Measurements from ENCODE around the gene PUDP.
"Not testable (repeated sequence)": the region's sequence is repeated elsewhere in the genome, so short reads cannot be mapped to it uniquely, and the experiment has no call there.

The PUDP gene

DNA sequence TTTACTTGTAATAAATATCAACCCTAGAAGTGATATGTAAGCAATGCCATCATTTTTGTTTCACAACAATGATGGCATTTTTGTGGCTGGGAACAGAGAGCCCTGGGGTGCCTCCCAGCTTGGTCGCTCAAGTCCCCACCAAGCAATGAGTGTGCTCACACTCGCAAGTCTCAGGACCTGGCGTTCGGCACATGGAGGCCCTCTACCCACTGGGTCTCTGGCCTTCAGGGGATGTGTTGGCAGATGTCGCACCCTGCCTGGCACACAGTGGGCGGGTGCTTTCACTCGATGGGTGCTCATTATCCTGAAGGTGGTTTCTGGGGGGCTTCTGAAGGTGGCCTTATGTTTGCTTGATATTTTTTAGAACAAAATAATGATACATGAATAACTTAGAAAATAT lies 75.1 kb downstream of the PUDP start:
- DNase-seq = no peak

DNA sequence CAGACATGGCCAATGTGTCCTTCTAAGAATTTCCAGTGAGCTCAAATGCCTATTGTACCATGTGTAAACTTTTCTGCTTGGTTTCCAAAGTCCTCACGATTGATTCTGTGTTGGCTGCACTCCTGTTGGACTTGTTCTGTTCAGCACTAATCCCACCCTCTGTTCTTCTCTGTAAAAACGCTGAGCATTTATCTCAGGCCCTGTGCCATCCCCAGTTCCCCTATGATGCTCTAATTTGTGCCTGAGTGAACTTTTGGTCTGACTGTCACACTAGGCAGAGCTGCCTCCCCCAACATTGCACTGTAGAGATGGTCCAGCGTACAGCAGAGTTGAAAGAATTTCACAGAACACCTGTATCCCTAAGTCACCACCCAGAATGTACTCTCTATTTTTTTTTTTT lies 76.6 kb downstream of the PUDP start:
- DNase-seq = no peak

DNA sequence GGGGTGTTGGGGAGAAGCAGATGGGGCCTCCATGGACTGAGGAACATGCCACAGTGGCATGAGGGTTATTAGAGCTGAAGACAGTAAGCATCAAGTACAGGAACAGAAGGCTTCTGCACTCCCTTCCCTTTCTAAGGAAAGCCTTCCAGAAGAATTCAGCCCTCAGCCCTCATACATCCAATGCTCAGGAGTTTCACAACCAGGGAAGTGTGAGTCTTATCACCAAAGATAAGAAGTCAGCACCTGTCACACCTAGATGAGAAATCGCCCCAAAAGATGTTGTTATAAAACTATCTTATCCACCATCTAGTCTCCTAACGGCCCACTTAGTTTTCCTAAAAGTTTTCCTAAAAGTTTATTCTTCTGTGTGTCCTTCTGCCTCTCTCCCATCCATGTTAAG lies 78.4 kb downstream of the PUDP start:
- DNase-seq = no peak

DNA sequence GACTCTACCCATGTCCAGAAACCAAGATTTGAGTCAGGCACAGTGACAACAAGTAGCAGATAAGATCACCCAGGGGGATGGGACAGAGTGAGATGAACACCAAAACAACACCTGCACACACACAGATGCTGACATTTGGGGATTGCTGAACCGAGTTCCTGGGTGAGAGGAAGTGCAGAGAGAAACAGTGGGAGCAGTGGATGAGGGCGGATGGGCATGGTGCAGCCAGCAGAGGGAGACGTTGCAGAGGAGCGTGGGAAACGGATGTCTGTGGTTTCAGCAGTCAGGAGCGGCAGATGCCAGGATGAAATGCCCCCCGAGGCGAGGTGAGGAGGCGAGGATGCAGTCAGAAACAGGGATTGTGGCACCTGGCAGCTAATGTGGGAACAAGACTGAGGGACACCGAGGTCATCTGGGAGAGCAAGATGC lies 79.0 kb downstream of the PUDP start:
- DNase-seq = no peak

DNA sequence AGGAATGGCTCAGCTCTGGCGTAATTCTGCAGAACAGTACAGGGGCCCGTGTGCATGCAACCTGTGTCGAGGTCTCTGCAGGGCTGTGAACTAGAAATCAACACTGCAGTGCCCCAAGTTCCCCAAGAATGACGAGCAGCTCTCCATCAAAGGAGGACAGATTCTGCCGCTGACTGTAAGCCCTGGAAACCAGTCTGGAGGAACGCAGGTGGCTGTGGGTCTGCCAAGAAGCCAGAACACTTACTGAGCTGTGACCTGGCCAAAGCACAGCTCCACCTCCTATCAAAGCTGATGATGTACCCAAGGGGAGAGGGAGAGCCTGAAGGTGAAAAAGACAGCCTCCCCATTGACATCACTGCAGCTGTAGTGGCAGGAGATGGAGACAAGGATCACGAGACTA lies 80.7 kb downstream of the PUDP start:
- DNase-seq = no peak

DNA sequence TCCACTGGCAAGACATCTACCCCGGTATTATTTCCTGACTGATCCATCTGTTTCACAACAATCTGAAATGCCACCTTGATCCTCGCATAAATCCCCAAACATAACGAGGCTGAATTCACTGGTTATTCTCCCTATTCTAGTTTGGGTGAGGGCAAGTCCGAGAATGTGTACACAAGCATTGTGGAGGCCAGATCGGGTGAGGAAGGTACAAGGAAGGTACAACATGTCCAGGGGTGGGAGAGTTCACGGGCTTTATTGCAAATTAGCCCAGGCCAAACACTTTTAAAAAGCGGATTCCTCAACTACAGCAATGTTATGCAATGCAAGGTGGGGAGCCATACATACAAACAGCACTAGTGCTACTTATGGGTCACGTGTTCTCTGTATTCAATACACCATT lies 82.5 kb downstream of the PUDP start:
- no peak for DNase-seq

DNA sequence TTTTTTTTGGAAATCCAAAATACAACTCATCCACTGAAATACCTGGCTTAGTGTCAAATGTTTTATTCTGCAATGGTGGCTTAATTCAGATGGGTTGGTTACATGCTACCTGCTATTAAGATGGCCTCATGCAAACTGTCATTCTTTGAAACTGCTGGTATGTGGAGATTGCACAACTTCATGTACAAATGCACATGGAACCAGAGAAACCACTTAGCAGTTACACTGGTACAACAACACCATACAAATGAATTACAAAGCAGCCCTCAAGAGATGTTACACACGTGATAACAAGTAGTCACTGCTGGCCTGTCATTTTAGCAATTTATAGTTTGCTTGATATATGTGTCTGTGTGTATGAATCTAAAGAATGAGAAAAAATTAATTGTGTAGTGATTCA lies 85.0 kb downstream of the PUDP start:
- no peak for DNase-seq

DNA sequence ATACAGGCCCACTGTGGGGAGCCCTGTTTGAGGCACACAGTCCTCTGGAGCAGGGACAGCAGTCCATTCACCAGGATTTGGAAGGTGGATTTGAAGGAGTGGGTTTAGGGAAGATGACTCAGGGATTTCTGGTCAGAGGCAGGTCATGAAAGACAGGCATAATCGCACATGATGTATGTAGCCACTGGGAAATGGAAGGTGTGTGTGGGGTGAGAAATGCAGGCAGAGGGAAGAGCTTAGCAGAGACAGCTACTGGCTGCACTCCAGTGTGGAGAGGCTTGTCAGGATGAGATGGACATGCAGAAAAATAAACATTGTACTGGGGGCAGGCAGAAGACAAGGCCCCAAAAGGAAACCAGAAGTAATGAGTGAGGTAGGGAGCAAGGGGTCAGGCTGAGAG lies 85.7 kb downstream of the PUDP start:
- DNase-seq = no peak

DNA sequence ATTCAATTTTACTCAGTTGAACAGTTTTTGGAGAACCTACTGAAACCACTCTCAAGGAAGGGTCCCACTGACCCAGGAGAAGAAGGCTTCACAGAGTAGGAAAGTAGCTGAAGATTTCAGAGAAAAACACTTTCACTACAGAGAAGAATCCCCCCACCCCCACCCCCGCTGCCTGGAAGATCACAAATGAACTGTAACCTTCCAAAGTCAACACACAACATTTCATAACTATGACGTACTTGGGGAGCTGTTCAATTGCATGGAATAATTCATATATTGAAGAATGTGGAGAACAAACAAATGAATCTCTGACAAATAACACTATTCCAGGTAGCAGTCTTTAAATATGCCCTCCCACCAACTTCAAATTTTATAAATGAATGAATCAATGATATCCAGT lies 86.5 kb downstream of the PUDP start:
- no peak for DNase-seq

DNA sequence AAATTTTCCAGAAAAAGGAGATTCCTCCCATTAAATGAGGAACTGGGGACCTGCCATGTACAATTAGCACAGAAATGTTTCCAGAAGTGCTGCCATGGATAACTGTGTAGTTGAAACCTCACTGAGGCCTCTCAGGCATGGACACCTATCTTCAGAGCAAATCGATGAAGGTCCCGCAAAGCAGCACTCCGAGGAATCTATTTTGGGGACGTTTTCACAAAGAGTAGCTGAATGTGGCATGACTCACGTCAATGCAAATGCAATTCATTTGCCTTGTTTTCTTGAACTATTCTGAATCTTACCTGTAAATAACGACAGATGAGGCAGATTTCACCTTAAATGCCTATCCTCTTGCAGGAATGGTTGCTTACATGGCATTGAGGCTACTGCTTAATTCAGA lies 87.5 kb downstream of the PUDP start:
- DNase-seq = no peak

DNA sequence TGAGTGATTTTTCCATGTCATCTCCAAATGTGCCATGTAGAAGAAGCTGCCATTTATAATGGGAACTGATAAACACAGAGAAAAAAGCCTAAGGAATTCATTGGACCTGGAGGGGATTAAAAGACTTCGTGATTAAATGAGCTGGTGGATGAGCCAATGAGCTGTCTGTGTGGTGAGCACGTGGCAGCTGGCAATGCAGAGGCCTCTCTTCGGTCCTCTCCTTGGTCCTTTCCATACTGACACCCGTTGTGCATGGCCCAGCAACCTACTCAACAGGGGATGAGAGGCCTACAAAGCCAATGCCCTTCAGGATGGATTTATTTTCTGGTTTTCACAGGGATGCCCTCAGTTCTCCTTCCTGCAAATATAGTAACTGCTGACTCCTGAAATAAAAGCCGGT lies 88.1 kb downstream of the PUDP start:
- no peak for DNase-seq

DNA sequence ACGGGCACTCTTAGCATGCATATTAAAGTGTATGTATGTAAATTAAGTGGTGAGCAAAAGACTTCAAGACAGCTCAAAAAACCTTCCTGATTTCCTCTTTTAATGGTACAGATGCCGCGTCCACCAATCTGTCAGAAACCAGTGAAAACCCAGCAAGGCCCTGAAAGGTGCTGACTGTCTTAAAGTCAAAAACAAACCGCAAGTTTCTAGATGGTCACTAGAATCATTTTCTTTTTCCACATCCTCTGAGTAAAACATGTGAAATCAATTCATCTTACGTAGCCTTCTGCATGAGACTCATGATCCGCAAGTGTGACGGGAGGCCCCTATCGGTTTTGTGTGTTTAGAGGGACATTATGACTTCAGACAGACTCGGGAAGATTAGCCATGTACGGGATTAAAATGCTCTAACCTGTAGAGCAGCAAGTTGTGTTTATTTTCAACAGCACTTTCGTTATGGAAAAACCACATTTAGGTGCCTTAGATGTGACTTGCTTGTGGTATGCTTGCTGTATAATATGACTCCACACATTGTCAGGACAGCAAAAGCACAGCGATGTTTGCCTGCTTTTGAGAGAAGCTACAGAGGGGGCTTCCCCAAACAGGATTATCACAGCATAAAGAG lies 88.6 kb downstream of the PUDP start:
- DNase-seq = no peak

DNA sequence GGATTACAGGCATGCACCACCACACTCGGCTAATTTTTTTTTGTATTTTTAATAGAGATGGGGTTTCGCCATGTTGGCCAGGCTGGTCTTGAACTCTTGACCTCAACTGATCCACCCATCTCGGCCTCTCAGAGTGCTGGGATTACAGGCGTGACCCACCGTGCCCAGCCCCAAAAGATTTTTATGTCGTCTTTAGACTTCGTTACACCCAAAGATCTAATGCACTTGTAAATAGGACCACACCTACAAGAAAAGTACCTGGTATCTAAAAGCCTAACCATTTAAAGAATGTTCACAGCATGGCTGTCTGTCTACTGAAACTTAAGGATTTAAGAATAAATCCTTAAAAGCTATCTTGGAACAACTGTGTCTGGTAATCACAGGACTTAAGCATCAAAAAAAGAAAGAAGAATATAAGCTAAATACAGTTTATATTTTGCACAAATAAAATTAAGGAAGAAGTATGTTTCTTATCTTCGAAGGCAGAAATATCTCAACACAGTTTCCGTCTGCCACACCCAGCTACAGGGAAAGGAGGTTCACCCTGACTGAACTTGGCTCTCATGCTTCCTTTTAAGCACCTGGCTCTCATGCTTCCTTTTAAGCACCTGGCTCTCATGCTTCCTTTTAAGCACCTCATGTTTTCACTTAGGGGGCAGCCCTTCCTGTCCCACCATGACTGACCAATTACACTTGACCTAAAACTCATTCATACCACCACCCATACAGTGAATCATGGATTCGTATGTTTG lies 92.4 kb downstream of the PUDP start:
- no peak for DNase-seq

DNA sequence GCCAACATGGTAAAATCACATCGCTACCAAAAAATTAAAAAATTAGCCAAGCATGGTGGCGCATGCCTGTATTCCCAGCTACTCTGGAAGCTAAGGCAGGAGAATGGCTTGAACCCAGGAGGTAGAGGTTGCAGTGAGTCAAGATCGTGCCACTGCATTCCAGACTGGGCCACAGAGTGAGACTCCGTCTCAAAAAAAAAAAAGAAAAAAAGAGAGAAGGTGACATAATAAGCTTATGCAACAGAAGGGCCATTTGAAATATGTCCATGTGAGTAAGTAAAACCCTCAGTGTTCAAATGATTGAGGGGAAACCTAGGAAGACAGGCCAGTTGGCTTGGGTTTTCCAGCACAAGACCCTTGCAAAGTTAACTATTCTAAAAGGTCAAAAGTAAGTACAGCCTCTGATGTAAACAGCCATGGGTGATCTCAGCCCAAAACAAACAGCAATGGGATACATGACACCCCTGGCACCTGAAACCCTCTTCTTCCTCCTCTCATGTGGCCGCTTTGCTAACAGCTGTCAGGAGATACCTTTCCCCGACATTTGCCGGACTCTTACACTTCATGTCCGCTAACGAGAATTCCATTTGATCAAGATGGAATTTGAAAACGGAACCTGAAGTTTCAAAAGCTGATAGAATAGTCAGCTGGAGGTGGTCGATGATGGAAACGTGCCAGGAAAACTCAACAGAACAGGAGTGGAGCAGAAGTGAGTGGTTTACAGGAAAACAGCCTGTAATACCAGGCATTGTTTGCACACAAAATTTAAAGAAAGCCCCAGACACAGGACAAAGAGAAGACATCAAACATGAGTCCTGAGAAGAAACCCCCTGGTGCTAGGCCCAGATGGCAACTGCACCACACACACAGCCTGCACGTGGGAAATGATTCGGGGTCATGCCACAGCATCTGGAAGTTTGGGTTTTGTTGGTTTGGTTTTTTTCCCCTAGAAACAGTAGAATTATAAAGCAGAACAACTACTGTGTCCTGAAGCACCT lies 93.4 kb downstream of the PUDP start:
- no peak for DNase-seq

DNA sequence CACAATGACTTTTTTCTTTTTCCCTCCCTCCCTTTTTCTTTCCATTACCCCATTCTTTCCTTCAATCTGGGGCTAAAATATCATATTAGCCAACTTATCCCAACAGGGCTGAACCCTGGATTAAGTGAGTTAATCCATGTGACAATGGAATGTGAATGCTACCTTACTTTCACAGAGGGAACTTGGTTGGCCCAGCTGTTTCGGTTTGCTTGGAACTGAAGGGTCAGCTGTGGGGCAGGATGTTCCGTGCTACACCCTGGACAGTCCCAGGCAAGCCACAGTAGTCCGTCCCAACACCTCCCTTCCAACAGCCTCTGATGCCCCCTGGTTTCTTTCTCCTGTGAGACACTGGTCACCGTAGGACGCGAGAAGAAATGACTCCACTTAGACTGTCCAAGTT lies 95.4 kb downstream of the PUDP start:
- DNase-seq = no peak

DNA sequence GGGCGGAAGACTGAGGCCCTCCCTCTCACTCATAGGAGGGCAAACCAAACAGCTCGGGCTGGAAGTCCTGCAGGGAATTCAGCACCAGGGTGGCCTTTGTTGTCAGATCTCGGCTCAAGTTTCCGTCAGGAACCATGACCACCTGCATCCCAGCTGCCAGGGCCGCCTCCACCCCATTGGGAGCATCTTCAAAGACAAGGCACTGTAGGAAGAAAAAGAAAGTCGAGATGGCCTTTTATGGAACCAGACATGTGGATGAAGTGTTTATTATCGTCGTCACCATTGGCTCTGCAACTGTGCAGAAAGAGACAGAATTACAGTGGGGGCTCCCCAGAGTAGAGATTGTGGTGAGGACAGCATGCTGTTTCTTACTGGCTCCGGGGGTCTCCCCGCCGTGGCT lies 97.7 kb downstream of the PUDP start:
- no peak for DNase-seq

DNA sequence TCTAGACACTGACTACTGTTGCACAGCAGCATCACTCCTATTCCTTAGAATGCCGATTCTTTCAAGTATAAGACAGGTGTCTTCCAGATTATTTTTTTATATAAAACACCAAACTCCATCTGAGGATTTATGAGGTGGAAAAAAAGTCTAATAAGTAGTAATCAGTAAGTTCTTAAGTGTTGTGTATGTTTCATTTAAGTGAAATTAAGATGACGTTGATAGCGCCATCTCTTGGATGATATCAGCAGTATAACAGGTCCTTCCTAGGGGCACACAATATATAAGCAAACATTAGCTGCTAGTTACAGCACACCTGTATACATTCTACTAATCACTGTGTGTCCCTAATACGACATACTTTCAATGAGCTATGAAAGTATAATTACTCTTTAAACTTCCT lies 100.0 kb downstream of the PUDP start:
- DNase-seq = no peak

DNA sequence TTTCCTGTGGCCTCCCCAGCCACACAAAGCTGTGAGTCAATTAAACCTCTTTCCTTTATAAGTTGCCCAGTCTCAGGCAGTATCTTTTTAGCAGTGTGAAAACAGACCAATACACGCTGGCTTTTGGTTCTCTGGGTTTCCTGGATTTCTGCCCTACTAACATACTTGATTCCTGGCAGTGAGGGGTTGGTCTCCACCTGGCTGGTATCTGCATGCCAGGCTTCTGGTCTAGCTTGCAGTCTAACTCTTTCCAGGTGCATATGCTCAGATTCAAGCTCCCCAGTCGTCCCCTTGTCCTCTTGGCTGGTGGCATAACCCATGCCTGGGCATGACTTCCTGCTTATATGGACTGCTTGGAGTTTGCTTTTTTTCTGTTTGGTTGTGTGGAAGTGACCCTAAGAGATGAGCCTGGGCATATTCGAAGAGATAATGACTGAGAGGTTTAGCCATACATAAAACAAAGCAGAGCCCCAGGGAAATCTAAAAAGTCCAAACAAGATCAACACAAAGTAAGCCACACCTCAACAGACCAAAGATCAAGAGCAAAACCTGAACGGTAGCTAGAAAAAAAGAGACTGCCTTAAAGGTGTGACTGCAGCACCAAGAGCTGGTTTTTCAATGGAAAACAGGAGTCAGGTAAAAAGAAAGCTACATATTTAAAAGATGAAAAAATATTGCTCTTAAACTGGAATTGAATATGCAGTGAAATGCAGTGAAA lies 102.6 kb downstream of the PUDP start:
- DNase-seq = no peak

DNA sequence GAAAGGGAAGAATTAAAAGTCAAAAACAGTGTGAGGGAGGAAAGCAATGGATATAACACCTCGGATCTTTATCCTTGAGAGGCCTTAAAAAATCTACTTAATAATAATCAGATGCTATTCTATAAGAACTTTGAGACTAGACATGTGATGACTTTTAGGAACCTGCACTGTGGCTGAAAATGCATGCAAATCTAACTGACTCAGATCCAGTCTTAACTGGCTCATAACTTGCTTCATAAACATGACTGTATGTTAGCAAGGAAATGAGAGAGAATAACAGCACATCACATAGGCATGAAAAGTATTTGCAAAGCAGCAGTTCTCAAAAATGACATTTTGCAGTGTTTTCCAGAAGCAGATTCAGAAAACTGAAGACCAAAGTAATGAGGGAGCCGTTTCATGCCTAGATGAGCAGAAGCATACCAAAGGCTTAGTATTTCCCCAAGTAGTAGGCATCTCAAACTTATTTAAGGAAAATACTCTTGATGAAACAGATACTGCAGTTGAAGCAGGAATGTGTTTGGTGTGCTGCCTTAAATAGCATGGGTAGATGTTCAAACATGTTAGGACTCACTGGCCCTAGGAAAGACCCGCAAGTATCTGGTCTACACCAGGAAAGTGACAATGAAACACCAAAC lies 104.0 kb downstream of the PUDP start:
- not testable (repeated sequence) for DNase-seq

DNA sequence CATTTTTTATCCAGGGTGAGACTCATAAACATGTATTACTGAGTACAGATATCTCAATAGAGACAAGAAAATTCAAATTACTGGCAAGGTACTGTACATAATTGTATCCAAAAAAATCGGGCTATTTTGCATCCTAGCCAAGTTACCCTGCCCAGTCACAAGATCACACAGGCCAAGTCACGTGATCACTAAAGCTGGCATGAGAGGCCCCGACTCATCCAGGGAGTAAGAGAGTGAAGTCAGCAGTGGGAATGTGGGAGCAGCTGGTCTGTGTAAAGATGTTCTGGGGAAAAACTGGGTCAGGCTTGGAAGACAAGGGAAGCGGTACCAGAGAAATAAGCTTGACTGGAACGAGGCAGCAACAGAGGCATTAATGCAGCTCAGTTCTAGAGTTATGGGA lies 119.7 kb downstream of the PUDP start:
- DNase-seq = no peak

DNA sequence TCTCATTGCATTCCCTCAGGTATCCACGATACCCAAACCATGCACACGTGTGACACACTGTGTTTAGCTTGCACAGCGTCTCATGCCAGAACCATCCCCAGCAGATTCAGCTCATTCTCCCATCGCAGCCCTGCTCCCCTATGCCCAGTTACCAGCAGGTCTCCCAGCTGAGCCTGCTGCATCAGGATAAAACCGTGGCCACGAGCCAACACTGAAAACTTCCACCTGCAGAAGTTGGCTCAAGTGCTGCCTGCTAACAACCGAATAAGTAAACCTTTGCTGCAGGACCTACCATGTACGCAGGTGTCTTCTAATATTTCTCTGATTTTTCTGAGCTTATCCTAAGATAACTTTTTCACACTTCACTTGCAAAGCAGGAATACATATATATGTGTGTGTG lies 120.9 kb downstream of the PUDP start:
- no peak for DNase-seq

DNA sequence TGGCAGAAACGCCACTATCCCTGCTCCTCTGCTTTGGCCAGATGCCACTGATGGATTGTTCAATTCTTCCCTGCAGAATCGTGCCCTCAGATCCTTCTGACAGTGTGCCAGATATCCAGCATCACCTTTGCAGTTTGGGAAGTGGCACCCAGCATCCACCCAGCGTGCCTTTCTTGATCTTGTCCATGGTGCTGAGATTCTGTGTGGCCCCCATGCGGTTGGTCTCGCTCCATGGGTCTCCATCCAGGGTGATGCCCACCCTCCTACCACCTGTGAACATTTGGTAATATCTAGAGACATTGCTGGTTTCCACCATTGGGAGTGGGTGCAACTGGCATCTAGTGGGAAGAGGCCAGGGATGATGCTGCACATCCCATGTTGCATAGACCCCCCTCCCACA lies 121.6 kb downstream of the PUDP start:
- not testable (repeated sequence) for DNase-seq

DNA sequence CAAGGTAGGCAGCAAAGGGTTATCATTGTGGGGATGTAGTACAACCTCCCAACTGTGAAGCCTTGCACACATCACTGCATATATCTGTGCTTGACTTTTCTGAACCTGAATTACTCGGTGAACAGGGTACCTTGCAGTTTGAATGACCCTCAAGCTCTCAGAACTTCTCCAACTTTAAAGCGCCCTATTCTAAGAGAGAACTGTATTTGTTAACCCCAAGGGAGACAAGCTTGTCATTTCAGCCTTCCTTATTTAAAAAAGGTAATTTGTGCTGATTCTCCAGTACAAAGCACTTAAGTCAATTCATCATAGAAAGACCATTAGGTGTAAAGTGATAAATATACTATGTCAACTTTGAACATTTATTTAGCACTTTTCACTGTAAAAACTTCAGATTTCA lies 122.5 kb downstream of the PUDP start:
- no peak for DNase-seq
